HG03280 (cell line): ENCODE data around the gene TUBA3E.
A peak's percentile ranks its signal among the peaks of the same experiment; 100 is the strongest.
"Not testable (repeated sequence)": the region's sequence is repeated elsewhere in the genome, so short reads cannot be mapped to it uniquely, and the experiment has no call there.

Source experiments
- ATAC-seq: cut with Tn5 transposase; IDR thresholded peaks from one replicate; pipeline ENCODE4 v1.9.1; 2021; ENCODE audit warnings: mild to moderate bottlenecking, moderate library complexity; ENCODE audit not compliant: unreplicated experiment

The TUBA3E gene

DNA sequence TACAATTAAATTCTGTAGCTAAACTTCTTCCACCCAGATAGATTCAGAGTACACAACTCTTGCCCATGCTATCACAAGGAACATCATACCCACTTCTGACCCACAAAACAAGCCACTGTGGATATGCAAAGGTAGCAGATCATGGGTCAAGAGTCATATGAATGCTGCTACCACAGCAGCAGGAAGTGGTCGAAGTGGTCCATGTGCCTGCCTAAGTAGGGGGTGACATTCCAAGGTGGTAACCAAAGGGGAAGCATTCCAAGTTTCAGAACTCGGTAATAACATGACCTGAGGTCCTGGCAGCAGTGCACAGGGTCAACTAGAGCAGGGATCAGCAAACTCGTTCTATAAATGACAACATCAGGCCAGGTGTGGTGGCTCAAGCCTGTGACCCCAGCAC, 5.8 kb downstream of the TUBA3E start:
- ATAC-seq = not testable (repeated sequence)

DNA sequence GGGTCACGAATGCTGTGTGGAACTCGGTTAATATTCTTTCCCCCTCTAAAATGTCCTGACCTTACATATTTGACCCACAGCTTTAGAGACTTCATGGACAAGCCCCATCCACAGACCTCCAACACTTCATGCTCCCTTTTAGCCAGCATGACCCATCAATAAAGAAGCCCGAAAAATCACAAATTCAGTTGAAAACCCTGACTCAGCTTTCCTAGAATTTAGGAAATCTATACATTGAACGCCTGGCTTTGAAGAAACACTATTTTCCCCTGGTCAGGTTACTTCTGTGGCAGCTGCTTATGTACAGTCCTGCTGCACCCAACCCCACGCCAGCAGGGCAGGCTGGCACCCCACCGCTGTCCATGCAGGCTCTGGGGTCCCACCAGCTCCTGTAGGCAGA, 6.9 kb downstream of the TUBA3E start:
- not testable (repeated sequence) for ATAC-seq

DNA sequence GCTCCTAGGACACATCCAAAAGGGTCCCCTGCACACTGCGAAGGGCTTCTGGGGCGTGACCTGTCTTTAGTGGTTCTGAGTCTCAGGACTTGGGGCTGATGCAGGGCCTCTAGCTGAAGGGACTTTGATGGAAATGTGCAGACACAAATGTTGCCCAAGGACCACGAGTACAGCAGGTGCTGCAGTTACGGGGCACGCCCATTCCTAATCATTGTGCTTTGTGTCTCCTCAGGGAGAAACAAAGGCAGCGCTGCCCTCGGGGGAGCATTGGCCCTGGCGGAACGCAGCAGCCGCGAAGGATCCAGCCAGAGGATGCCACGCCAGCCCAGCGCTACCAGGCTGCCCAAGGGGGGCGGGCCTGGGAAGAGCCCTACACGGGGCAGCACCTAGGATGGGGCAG, 8.0 kb downstream of the TUBA3E start:
- ATAC-seq = no peak

DNA sequence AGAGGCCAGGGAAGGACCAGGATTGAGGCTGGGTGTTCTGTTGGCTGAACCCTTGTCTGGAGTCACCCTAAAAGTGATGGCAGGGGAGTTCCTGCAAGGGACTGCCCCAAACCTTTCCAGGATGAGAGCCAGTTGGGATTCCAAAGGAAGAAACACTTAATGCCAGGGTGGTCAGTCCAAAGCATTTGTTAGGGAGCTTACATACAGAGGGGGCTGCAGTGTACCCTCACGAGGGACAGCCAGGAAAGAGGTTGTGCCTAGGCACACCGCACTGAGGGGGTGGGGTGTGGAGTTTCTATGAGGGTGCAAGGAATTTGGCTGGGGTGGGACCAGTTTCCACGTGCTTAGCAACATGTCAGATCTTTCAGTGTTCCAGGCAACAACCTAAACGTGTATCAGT, 9.3 kb downstream of the TUBA3E start:
- not testable (repeated sequence) for ATAC-seq

GRCh38 chr2:130187859-130188792, 10.1 kb downstream of the TUBA3E start:
- not testable (repeated sequence) for ATAC-seq

- no peak for ATAC-seq
Measured at GRCh38 chr2:130187268-130187667, 11.0 kb downstream of the TUBA3E start.

DNA sequence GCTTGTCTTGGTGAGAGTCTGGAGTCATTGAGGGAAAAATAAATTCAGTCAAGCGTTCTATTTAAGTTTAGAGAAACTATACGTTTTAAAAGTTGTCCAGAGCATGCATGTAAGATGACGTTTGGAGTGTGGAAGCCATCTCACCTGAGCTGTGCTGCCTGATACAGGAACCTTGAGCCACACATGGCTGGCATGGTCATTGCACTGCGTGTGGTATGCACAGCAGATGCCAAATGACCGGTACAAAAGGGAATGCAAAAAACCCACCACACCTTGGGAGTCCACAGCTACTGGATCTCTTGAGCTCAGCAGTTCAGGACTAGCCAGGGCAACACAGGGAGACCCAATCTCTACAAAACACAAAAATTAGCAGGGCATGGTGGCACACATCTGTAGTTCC, 11.8 kb downstream of the TUBA3E start:
- ATAC-seq = no peak

DNA sequence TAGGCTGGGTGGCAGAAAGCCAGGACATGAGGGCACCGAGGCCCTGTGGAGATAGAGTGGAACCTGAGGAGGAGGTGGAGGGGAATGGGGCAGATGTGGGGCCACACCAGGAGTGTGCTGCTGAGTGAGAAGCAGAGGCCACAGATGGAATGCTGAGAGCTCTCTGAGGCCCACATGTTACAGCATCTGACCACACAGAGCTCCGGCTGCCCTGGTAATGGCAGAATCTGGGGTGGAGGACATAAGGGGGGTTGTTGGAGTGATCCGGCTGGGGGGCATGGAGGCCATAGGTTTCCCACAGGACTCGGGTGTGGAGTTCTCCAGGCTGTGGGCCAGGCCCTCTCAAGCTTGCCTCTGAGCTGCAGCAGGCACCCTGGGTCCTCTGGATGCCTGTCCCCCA, 12.3 kb downstream of the TUBA3E start:
- no peak for ATAC-seq

- no peak for ATAC-seq
Measured at GRCh38 chr2:130185436-130185835, 12.8 kb downstream of the TUBA3E start.

- ATAC-seq = no peak
Measured at GRCh38 chr2:130183512-130184373, 14.5 kb downstream of the TUBA3E start.

GRCh38 chr2:130182826-130183511, 15.3 kb downstream of the TUBA3E start:
- peak; percentile 5 for ATAC-seq

DNA sequence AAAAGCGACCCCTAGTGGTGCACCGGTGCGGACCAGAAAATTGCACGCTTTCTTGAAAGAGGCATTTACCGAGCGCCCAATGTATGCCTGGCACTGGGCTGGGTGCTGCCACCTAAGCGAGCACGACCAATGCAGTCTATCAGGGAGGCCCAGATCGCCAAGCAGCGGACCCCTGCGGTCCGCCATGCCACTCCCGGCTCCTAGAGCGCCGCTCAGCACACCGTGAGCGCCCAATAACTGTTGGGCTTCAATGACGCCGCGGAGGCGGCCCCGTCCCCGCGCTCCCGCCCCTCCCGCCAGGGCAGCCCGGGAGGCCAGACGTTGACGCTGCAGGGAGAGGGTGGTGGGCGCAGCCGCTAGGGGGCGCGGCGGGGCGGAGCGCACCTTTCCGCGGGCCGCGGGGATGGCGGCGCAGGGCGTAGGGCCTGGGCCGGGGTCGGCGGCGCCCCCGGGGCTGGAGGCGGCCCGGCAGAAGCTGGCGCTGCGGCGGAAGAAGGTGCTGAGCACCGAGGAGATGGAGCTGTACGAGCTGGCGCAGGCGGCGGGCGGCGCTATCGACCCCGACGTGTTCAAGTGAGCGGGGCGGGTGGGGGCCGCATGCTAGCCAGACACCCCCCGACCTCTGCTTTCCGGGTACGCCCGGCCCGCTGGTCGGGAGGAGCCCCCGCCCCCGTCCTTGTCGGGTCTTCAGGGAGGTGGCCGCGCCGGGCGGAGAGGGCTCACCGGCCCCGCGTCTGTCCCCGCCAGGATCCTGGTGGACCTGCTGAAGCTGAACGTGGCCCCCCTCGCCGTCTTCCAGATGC, 16.2 kb downstream of the TUBA3E start, which contains the start of gene MZT2B:
Gene MZT2B, plus strand, starts transcription at position 383 of the 803 bp plus-strand sequence. Its CDS starts 21 bp downstream, at position 404.
- ATAC-seq = peak; percentile 81

DNA sequence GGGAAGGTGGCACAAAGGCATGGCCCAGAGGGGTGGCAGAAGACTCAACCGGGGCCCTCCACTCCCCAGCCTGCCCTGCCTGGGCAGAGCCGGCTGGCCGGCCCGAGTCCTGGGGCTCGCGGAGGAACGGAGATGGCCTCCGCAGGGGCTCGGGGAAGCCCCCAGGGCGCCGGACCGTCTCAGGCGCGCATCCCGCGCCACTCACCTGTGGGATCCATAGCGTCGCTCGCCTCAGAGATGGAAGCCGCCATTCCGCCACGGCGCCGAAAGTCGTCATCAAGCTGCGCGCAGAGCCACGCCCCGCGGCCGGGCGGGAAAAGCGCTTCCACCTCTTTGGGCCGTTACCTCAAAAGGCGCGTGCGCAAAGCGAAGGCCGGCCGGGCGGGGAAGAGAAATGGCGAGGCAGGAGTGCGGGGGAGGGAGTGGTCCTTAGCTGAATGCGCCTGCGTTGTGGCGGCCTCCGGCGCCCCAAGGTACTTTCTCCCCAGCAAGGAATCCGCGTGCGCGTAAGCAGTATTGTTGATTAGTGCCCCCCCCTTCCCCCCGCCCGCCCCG, 16.8 kb downstream of the TUBA3E start, which contains the start of gene SMPD4:
Gene SMPD4, minus strand, starts transcription at position 278 of the 555 bp plus-strand sequence. CDS start 5,010 bp downstream, outside the sequence.
- ATAC-seq = peak; percentile 64

DNA sequence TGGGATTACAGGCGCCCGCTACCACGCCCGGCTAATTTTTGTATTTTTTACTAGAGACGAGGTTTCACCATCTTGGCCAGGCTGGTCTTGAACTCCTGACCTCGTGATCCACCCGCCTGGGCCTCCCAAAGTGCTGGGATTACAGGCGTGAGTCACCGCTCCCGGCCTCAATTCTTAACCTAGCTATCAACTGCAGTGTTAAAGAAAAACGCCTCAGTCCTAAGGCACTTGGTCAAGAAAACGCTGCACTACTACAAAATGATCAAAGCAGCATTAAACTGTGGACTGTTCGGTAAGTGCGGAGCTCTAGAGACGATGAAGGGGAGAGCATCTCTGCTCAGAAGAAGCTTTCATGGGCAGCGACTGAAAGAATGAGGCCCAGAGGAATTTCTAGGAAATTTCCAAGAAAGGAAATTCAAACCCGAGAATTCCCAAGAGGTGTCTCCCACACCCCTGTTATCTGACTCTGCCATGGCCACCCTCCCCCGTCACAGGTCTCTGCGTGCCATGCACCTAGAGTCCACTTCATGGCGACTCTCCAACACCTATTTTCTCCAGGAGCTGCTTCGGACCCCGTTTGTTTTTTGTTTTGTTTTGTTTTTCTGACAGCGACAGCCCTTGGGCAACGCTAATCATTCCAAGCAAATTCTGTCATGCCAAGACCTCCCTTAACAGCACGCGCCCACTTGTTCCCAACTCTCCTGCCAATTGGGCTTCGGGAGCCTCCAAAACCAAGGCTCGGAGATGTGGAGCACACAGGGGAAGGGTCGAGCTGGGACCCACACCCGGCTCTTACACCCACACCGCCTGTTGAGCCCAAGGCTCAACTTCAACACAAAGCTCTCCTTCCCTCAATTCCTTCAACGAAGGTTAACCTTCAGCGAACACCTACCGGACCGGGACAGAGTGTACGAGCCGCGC, 17.6 kb downstream of the TUBA3E start:
- ATAC-seq = not testable (repeated sequence)

- ATAC-seq = not testable (repeated sequence)
Measured at GRCh38 chr2:130174866-130175265, 23.4 kb downstream of the TUBA3E start.

DNA sequence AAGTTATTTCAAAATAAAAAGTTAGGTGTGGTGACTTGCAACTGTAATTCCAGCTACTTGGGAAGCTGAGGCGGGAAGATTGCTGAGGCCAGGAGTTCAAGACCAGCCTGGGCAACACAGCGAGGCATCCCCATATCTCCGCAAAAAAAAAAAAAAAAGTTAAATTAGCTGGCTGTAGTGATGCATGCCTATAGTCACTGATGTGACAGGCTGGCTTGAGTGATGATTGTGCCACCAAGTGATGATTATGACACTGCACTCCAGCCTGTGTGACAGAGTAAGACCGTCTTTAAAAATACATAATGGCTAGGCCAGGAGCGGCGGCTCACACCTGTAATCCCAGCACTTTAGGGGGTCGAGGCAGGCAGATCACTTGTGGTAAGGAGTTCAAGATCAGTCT, 28.3 kb downstream of the TUBA3E start:
- ATAC-seq = no peak

DNA sequence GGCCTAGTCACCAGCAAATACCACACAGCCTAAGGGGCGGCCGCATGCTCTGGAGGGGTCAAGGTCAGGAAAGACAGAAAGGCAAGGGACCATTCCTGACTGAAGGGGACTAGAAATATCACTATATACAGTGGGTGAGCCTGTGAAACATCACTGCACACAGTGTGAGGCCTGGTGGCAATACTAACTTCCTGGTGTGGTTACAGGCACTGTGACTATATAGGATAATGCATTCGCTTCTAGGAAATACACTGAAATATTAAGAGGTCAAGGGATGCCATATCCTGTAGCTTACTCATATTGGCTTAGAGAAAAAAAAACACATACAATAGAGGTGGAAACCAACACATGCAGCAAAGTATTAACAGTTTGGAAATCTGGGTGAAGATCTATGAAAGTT, 29.1 kb downstream of the TUBA3E start:
- ATAC-seq = not testable (repeated sequence)

GRCh38 chr2:130166611-130167010, 31.6 kb downstream of the TUBA3E start:
- ATAC-seq = not testable (repeated sequence)
